ENCODE results near the gene ARL4C.

The ARL4C gene

GRCh38 chr2:234496835-234497593 is at the start of gene ARL4C:
TSS of gene ARL4C (minus strand) at chr2:234497081. CDS start at chr2:234496586, 495 bp downstream.
- DNase-seq, result peak; percentile 51

- peak; percentile 49 for DNase-seq
Measured at GRCh38 chr2:234544659-234545611, 48.1 kb upstream of the ARL4C start.

GRCh38 chr2:234542742-234543141 is 45.9 kb upstream of the ARL4C start:
- DNase-seq, result no peak

- no peak for DNase-seq
Measured at GRCh38 chr2:234537929-234538328, 41.0 kb upstream of the ARL4C start.

GRCh38 chr2:234536178-234536965 is 39.5 kb upstream of the ARL4C start:
- DNase-seq, result peak; percentile 69

- DNase-seq, result no peak
Measured at GRCh38 chr2:234535464-234535863, 38.6 kb upstream of the ARL4C start.

GRCh38 chr2:234534515-234534914 is 37.6 kb upstream of the ARL4C start:
- no peak for DNase-seq

GRCh38 chr2:234533626-234534025 is 36.7 kb upstream of the ARL4C start:
- peak; percentile 68 for DNase-seq

GRCh38 chr2:234528410-234529148 is 31.7 kb upstream of the ARL4C start:
- DNase-seq, result no peak

- no peak for DNase-seq
Measured at GRCh38 chr2:234526711-234527110, 29.8 kb upstream of the ARL4C start.

- no peak for DNase-seq
Measured at GRCh38 chr2:234521536-234521935, 24.7 kb upstream of the ARL4C start.

- DNase-seq, result no peak
Measured at GRCh38 chr2:234518986-234519642, 22.2 kb upstream of the ARL4C start.

- DNase-seq, result no peak
Measured at GRCh38 chr2:234517971-234518370, 21.1 kb upstream of the ARL4C start.

GRCh38 chr2:234514873-234515638 is 18.2 kb upstream of the ARL4C start:
- no peak for DNase-seq

- DNase-seq, result no peak
Measured at GRCh38 chr2:234514099-234514498, 17.2 kb upstream of the ARL4C start.

- DNase-seq, result no peak
Measured at GRCh38 chr2:234512884-234513669, 16.2 kb upstream of the ARL4C start.

GRCh38 chr2:234502919-234503285 is 6.0 kb upstream of the ARL4C start:
- DNase-seq, result no peak

- DNase-seq, result peak; percentile 83
Measured at GRCh38 chr2:234502285-234502918, 5.5 kb upstream of the ARL4C start.

- DNase-seq, result peak; percentile 42
Measured at GRCh38 chr2:234500394-234501006, 3.6 kb upstream of the ARL4C start.
